Right lobe of liver (tissue), 4 donors: Measurements from ENCODE around the gene POC1A.

Experiments used
- POLR2A ChIP-seq: fragments of 450-650 bp; IDR thresholded peaks from one replicate; pipeline ENCODE4 v1.6.1; 2017; ENCODE audit warnings: antibody characterized with exemption, mild to moderate bottlenecking
- TF ChIP-seq, protein P1 (sequence below), 4 donors: fragments of 200-600 bp in 3 of 4; fragments of 450-650 bp in 1 of 4; IDR thresholded peaks; one replicate each; pipeline versions ENCODE4 v1.5.1 to v1.8.0; 2016 to 2022; ENCODE audit warnings: antibody characterized with exemption in 4 of 4, mild to moderate bottlenecking in 2 of 4
- donor health status: DM: no; HTN: no; CAD: no.
- donor health status: DM: no; HTN: no; CAD: no.
- donor health status: DM: no; HTN: yes; CAD: no.

DNA sequence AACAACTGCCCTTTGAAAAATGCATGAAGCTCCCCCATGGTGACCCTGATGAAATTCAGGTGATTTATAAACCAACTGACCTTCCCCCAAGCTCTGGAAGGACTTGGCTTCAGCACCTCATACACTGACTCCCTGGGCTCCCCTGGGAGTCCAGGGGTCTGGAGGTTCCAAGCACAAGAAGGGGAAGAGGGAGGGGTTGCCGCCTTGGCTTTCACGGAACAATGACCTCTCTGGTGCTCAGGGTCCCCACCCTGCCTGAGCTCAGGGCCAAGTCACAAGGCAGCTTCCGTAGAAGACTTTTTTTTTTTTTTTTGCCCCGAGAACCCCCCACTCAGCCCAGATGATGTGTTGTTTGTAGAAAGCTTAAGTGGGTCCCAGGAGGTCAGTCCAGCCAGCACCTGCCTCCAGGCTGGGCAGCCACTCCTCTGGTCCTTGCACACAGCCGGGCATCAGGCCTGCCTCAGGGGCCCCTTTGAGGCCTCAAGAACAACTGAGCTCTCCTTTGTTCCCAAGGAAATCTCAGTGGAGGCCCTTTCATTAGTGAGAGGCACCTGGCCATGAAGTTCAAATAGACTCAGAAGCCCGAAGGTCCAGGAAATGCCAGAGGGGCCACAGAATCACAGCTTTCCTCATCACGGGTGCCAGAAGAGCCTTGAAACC, 29.7 kb upstream of the POC1A start:
- TF ChIP-seq, protein P1, sequence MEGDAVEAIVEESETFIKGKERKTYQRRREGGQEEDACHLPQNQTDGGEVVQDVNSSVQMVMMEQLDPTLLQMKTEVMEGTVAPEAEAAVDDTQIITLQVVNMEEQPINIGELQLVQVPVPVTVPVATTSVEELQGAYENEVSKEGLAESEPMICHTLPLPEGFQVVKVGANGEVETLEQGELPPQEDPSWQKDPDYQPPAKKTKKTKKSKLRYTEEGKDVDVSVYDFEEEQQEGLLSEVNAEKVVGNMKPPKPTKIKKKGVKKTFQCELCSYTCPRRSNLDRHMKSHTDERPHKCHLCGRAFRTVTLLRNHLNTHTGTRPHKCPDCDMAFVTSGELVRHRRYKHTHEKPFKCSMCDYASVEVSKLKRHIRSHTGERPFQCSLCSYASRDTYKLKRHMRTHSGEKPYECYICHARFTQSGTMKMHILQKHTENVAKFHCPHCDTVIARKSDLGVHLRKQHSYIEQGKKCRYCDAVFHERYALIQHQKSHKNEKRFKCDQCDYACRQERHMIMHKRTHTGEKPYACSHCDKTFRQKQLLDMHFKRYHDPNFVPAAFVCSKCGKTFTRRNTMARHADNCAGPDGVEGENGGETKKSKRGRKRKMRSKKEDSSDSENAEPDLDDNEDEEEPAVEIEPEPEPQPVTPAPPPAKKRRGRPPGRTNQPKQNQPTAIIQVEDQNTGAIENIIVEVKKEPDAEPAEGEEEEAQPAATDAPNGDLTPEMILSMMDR (IDR thresholded peaks at IDR 0.05) = no peak
- no peak for TF ChIP-seq POLR2A
